HL-60 (cell line): ENCODE measurements around the gene SPAAR.

Source experiments
- SPI1 ChIP-seq: IDR thresholded peaks from 2 replicates; pipeline ENCODE4 v1.6.1; 2012; ENCODE audit warnings: low read depth, mild to moderate bottlenecking, borderline replicate concordance
- TF ChIP-seq, protein P1 (sequence below): IDR thresholded peaks from one replicate; pipeline ENCODE4 v1.5.1; 2011; ENCODE audit warnings: low read length, control low read depth, inconsistent platforms; ENCODE audit not compliant: insufficient read depth

GRCh38 chr9:35930989-35931388 lies 21.7 kb downstream of the SPAAR start:
- TF ChIP-seq, protein P1, sequence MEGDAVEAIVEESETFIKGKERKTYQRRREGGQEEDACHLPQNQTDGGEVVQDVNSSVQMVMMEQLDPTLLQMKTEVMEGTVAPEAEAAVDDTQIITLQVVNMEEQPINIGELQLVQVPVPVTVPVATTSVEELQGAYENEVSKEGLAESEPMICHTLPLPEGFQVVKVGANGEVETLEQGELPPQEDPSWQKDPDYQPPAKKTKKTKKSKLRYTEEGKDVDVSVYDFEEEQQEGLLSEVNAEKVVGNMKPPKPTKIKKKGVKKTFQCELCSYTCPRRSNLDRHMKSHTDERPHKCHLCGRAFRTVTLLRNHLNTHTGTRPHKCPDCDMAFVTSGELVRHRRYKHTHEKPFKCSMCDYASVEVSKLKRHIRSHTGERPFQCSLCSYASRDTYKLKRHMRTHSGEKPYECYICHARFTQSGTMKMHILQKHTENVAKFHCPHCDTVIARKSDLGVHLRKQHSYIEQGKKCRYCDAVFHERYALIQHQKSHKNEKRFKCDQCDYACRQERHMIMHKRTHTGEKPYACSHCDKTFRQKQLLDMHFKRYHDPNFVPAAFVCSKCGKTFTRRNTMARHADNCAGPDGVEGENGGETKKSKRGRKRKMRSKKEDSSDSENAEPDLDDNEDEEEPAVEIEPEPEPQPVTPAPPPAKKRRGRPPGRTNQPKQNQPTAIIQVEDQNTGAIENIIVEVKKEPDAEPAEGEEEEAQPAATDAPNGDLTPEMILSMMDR = no peak
- TF ChIP-seq SPI1 = no peak
